Cortex of kidney (tissue), 1 donor: Measurements from ENCODE around the gene PANK4.

Experiments used
- DNase-seq: peaks from one replicate; lab custom pipeline; 2025; lab: John Stamatoyannopoulos, UW

PANK4 gene

GRCh38 chr1:2512862-2513421 lies 13.5 kb downstream of the PANK4 start:
- DNase-seq = no peak

- DNase-seq = no peak
These were observed 15.8 kb downstream of the PANK4 start for GRCh38 chr1:2510366-2511155.

GRCh38 chr1:2509589-2509988 lies 16.8 kb downstream of the PANK4 start:
- no peak for DNase-seq

GRCh38 chr1:2508751-2509150 lies 17.6 kb downstream of the PANK4 start:
- DNase-seq = no peak

GRCh38 chr1:2508180-2508579 lies 18.2 kb downstream of the PANK4 start:
- DNase-seq = no peak

GRCh38 chr1:2507744-2508155 lies 18.6 kb downstream of the PANK4 start:
- no peak for DNase-seq

GRCh38 chr1:2506901-2507565 lies 19.4 kb downstream of the PANK4 start:
- no peak for DNase-seq

- DNase-seq = no peak
These were observed 20.2 kb downstream of the PANK4 start for GRCh38 chr1:2506007-2506860.

- no peak for DNase-seq
These were observed 20.9 kb downstream of the PANK4 start for GRCh38 chr1:2505461-2505994.

GRCh38 chr1:2504949-2505272 lies 21.5 kb downstream of the PANK4 start:
- no peak for DNase-seq

GRCh38 chr1:2504225-2504948 lies 22.0 kb downstream of the PANK4 start:
- DNase-seq = no peak

- no peak for DNase-seq
These were observed 22.7 kb downstream of the PANK4 start for GRCh38 chr1:2503554-2504224.

GRCh38 chr1:2502661-2503553 lies 23.5 kb downstream of the PANK4 start:
- no peak for DNase-seq

- no peak for DNase-seq
These were observed 24.2 kb downstream of the PANK4 start for GRCh38 chr1:2502210-2502609.

GRCh38 chr1:2501820-2502119 lies 24.6 kb downstream of the PANK4 start:
- DNase-seq = no peak

- no peak for DNase-seq
These were observed 25.2 kb downstream of the PANK4 start for GRCh38 chr1:2501041-2501819.

GRCh38 chr1:2499986-2500596 lies 26.3 kb downstream of the PANK4 start:
- DNase-seq = no peak

- DNase-seq = no peak
These were observed 27.1 kb downstream of the PANK4 start for GRCh38 chr1:2499260-2499659.

GRCh38 chr1:2498648-2499047 lies 27.7 kb downstream of the PANK4 start:
- no peak for DNase-seq
